ENCODE results near the gene C16orf74.

Gene C16orf74

DNA sequence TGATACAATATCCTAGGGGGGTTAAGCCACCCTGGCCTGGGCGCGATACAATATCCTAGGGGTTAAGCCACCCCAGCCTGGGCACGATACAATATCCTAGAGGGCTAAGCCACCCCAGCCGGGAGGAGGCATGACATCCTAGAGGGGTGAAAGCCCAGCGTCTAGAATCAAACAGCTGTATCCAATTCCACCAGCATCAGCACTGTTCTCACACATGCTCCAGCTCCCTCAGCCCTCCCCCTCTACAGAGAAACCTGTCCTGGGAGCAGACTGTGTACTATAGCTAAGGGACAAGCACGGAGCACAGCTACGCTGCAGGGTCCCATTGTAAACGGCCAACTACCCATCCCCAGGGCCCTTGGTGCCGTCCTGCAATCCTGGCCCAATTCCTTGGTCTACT is 68.4 kb downstream of the C16orf74 start:
- no peak overlapping the region for H3K4me3 ChIP-seq (ENCODE audit: low read depth, low read length)
- no peak overlapping the region for H3K9ac ChIP-seq (ENCODE audit: low read depth, low read length)
- no peaks in the 10 kb centered on the region for H3K27me3 ChIP-seq (ENCODE audit: control insufficient read depth, insufficient read depth, low read length)
- no peaks in the 10 kb centered on the region for H3K9me3 ChIP-seq (ENCODE audit: control insufficient read depth, insufficient read depth, low read length)
- H3K36me3 ChIP-seq (ENCODE audit: control insufficient read depth, insufficient read depth, low read length): peaks cover 29% of the 10 kb centered on the region
- H3K4me1 ChIP-seq (ENCODE audit: control insufficient read depth, insufficient read depth, low read length): no peaks in the 10 kb centered on the region

DNA sequence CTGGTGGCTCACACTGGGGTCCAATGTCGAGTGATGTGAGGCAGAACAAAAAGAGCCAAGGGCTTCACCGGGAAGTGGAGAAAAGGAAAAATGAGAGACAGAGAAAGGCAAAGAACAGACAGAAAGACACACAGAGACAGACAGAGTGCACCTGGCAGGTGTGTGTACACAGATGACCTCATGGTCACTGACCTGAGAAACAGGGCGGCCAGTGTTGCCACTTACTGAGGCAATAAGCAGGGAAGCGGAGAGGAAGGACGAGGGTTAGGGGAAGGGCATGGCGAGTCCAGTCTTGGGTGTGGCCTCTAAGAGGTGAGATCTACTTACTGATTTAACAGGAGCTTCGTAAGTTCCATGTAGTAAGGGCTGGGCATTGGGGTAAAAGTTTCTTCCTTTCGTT is 69.6 kb downstream of the C16orf74 start:
- Histone ChIP-seq H3K27me3 (ENCODE audit: control insufficient read depth, insufficient read depth, low read length) (no peaks in the 10 kb centered on the region), H3K4me1 (ENCODE audit: control insufficient read depth, insufficient read depth, low read length) (no peaks in the 10 kb centered on the region), H3K4me3 (ENCODE audit: low read depth, low read length) (no peak overlapping the region), H3K36me3 (ENCODE audit: control insufficient read depth, insufficient read depth, low read length) (peaks cover 36% of the 10 kb centered on the region), H3K9me3 (ENCODE audit: control insufficient read depth, insufficient read depth, low read length) (no peaks in the 10 kb centered on the region), H3K9ac (ENCODE audit: low read depth, low read length) (no peak overlapping the region)

DNA sequence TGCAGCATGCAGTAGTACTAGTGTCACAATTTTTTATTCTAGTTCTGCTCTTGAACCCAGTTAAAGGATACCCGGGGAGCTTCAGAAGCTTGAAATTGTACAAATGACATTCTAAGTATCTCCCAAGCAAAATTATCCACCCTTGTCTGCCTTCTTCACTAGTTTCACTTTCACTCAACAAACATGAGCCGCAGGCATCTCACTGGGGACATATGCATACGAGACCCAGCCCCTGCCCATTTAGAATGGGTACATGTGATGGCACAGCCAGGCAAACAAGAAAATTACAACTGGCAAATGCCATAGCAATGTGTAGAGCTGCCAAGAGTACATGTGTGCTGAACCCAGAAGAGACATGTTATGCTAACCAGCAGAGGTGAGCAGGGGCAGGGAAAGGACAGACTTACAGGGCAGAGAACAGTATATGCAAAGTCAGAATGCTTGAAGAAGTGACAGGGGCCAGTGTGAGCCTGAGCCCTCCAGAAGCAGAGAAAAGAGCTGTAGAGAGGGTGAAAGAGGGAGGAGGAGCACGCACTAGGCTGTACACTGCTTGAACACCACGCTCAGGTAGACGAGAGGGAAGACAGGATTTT is 70.4 kb downstream of the C16orf74 start:
- no peak overlapping the region for H3K9ac ChIP-seq (ENCODE audit: low read depth, low read length)
- no peaks in the 10 kb centered on the region for H3K4me1 ChIP-seq (ENCODE audit: control insufficient read depth, insufficient read depth, low read length)
- H3K36me3 ChIP-seq (ENCODE audit: control insufficient read depth, insufficient read depth, low read length): peaks cover 36% of the 10 kb centered on the region
- H3K9me3 ChIP-seq (ENCODE audit: control insufficient read depth, insufficient read depth, low read length): no peaks in the 10 kb centered on the region
- H3K4me3 ChIP-seq (ENCODE audit: low read depth, low read length): no peak overlapping the region
- no peaks in the 10 kb centered on the region for H3K27me3 ChIP-seq (ENCODE audit: control insufficient read depth, insufficient read depth, low read length)

DNA sequence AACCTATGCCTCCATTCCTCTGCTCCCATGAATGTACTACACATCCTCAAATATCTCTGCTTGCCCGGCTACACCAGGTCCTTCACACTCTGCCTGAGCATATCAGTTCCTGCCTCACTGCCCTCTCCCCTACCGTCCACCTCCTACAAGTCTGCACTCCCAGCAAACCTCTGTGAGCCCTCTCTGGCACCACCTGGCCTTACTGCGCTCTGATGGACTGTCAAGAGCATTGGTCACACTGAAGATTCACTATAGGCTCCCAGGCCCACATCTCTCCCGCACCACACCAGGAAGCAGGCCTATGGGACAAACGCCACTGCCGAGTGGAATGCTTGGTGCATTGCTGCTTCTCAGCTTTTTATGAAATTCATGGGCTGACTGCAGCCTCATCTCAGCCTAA is 71.0 kb downstream of the C16orf74 start:
- no peaks in the 10 kb centered on the region for H3K4me1 ChIP-seq (ENCODE audit: control insufficient read depth, insufficient read depth, low read length)
- H3K4me3 ChIP-seq (ENCODE audit: low read depth, low read length): no peak overlapping the region
- H3K27me3 ChIP-seq (ENCODE audit: control insufficient read depth, insufficient read depth, low read length): no peaks in the 10 kb centered on the region
- H3K9ac ChIP-seq (ENCODE audit: low read depth, low read length): no peak overlapping the region
- peaks cover 41% of the 10 kb centered on the region for H3K36me3 ChIP-seq (ENCODE audit: control insufficient read depth, insufficient read depth, low read length)
- no peaks in the 10 kb centered on the region for H3K9me3 ChIP-seq (ENCODE audit: control insufficient read depth, insufficient read depth, low read length)

DNA sequence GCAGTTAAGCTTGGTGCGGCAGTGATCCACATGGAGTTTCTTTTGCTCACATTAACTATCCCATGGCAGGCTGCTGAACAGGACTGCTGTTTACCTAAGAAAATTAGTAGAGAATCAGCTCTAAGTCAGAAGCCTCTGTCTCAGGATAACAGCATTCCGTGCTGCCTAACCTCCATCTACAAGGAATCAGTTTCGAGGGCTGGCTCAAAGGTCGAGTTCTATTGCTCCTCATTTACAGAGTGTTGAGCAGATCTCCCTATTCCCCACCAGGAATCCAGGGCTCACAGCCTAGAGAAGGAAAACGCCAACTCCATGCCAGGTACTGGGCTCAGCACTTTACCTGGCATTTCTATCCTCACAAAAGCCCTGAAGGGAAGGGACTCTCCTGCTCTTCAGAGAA is 72.1 kb downstream of the C16orf74 start:
- H3K4me1 ChIP-seq (ENCODE audit: control insufficient read depth, insufficient read depth, low read length): no peaks in the 10 kb centered on the region
- no peaks in the 10 kb centered on the region for H3K27me3 ChIP-seq (ENCODE audit: control insufficient read depth, insufficient read depth, low read length)
- no peak overlapping the region for H3K9ac ChIP-seq (ENCODE audit: low read depth, low read length)
- H3K4me3 ChIP-seq (ENCODE audit: low read depth, low read length): no peak overlapping the region
- H3K9me3 ChIP-seq (ENCODE audit: control insufficient read depth, insufficient read depth, low read length): no peaks in the 10 kb centered on the region
- H3K36me3 ChIP-seq (ENCODE audit: control insufficient read depth, insufficient read depth, low read length): peaks cover 48% of the 10 kb centered on the region

DNA sequence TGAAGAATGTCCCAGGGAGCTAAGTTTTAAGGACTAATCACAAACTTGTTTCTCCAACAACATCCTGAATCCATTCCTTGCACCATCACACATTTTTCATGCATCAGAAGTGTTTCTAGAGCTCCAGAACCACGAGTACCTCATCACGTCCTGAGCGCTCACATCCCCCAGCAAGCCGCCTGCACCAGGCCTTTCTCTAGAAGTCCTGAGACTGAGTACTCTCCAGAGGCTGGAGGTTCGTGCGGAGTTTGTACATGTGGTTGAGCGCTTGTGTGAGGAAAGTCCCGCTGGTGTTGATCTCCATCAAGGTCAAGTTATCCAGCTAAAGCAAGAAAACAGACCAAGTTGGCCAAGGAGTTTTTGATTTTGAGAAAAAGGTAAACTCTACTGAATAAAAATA is 72.9 kb downstream of the C16orf74 start:
- H3K4me3 ChIP-seq (ENCODE audit: low read depth, low read length): no peak overlapping the region
- no peaks in the 10 kb centered on the region for H3K9me3 ChIP-seq (ENCODE audit: control insufficient read depth, insufficient read depth, low read length)
- peaks cover 48% of the 10 kb centered on the region for H3K36me3 ChIP-seq (ENCODE audit: control insufficient read depth, insufficient read depth, low read length)
- H3K27me3 ChIP-seq (ENCODE audit: control insufficient read depth, insufficient read depth, low read length): no peaks in the 10 kb centered on the region
- no peaks in the 10 kb centered on the region for H3K4me1 ChIP-seq (ENCODE audit: control insufficient read depth, insufficient read depth, low read length)
- H3K9ac ChIP-seq (ENCODE audit: low read depth, low read length): no peak overlapping the region

DNA sequence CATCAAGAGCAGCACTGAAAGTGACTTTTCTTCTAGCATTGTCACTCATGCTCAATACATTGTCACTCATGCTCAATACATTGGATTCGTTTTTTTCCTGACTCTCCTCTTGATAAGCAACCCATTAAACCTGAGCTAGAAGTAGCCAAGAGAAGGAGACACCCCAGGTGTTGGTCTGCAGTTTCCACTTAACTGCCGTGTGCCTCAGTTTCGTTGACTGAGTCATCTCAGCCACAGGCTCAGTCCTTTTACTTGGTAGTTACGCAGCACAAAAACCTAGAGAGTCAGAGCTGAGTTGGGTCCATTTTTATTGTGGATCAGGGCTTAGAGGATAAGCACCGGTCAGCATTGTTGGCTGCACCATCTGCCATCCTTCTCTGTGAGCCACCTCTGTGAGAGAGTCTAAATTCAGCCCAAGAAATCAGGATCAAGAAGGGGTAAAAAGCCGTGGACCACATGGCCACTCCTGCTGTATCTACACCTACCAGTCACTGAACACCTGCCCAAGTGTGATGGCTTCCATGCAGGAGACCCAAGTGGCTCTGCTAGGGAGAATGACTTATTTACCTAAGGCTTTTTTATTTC is 73.4 kb downstream of the C16orf74 start:
- H3K27me3 ChIP-seq (ENCODE audit: control insufficient read depth, insufficient read depth, low read length): no peaks in the 10 kb centered on the region
- H3K9me3 ChIP-seq (ENCODE audit: control insufficient read depth, insufficient read depth, low read length): no peaks in the 10 kb centered on the region
- H3K36me3 ChIP-seq (ENCODE audit: control insufficient read depth, insufficient read depth, low read length): peaks cover 48% of the 10 kb centered on the region
- H3K4me1 ChIP-seq (ENCODE audit: control insufficient read depth, insufficient read depth, low read length): no peaks in the 10 kb centered on the region
- H3K4me3 ChIP-seq (ENCODE audit: low read depth, low read length): no peak overlapping the region
- H3K9ac ChIP-seq (ENCODE audit: low read depth, low read length): no peak overlapping the region

DNA sequence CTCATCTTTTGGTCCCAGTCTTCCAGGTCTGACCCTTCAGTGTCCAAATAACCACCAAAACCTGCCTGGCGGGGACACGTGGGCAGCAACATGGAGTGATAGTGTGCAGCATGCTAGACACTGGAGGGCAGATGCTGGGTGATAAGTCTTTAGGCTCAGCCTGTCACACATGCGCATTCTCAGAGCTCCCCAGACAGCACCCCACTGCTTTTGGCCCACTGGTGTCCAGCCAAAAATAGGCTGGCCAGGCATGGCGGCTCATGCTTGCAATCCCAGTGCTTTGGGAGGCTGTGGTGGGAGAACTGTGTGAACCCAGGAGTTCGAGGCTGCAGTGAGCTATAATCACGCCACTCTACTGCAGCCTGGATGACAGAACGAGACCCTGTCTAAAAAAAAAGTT is 74.4 kb downstream of the C16orf74 start:
- H3K9ac ChIP-seq (ENCODE audit: low read depth, low read length): no peak overlapping the region
- no peaks in the 10 kb centered on the region for H3K4me1 ChIP-seq (ENCODE audit: control insufficient read depth, insufficient read depth, low read length)
- H3K9me3 ChIP-seq (ENCODE audit: control insufficient read depth, insufficient read depth, low read length): no peaks in the 10 kb centered on the region
- no peaks in the 10 kb centered on the region for H3K27me3 ChIP-seq (ENCODE audit: control insufficient read depth, insufficient read depth, low read length)
- no peak overlapping the region for H3K4me3 ChIP-seq (ENCODE audit: low read depth, low read length)
- peaks cover 56% of the 10 kb centered on the region for H3K36me3 ChIP-seq (ENCODE audit: control insufficient read depth, insufficient read depth, low read length)

DNA sequence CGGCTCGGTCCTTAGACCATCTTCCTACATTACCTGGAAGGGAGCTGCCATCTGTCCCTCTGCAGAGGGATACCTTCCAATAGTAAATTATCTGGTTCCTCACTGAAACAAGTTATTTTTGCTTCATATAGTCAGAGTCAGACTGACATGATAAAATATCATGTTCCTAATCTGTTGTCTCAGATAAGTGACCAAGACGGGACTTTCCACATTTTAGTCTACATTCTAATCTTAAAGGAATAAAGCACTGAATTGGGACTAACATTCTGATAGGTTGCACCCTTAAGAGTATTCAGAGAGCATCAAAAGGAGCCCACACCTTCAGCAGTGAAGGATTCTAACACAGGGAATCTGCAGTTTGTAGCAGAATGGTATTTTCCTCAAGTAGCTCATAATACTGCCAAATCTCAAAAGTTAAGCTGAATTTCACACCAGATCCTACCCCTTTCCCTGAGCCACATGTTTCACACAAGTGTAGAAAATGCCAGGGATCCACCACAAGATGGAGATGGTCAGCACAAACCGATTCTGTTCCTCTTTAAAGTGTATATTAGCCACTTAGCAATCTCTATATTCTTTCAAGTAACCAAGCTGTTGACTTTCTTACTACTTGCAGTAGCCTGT is 75.5 kb downstream of the C16orf74 start:
- Histone ChIP-seq H3K4me1 (ENCODE audit: control insufficient read depth, insufficient read depth, low read length) (no peaks in the 10 kb centered on the region), H3K9ac (ENCODE audit: low read depth, low read length) (no peak overlapping the region), H3K4me3 (ENCODE audit: low read depth, low read length) (no peak overlapping the region), H3K27me3 (ENCODE audit: control insufficient read depth, insufficient read depth, low read length) (no peaks in the 10 kb centered on the region), H3K9me3 (ENCODE audit: control insufficient read depth, insufficient read depth, low read length) (no peaks in the 10 kb centered on the region), H3K36me3 (ENCODE audit: control insufficient read depth, insufficient read depth, low read length) (peaks cover 52% of the 10 kb centered on the region)

DNA sequence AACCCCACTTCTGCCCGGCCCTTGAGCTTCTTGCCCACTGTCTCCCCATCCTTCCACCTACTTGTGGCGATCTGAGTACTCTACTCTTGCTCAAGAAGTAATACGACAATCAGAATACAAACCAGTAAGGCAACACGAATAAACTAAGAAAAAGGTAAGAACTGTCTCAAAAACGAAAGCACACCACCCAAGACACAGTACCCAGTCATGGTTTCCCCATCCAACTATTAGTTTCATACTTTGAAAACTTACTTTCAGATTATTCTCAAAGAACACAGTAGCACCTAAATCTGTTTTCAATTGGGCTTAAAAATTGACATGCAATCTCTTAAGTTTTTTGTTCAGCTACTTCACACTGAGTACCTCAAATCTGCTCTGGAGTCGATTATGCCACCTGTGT is 76.1 kb downstream of the C16orf74 start:
- Histone ChIP-seq H3K9me3 (ENCODE audit: control insufficient read depth, insufficient read depth, low read length) (no peaks in the 10 kb centered on the region), H3K9ac (ENCODE audit: low read depth, low read length) (no peak overlapping the region), H3K27me3 (ENCODE audit: control insufficient read depth, insufficient read depth, low read length) (no peaks in the 10 kb centered on the region), H3K36me3 (ENCODE audit: control insufficient read depth, insufficient read depth, low read length) (peaks cover 48% of the 10 kb centered on the region), H3K4me3 (ENCODE audit: low read depth, low read length) (no peak overlapping the region), H3K4me1 (ENCODE audit: control insufficient read depth, insufficient read depth, low read length) (no peaks in the 10 kb centered on the region)

DNA sequence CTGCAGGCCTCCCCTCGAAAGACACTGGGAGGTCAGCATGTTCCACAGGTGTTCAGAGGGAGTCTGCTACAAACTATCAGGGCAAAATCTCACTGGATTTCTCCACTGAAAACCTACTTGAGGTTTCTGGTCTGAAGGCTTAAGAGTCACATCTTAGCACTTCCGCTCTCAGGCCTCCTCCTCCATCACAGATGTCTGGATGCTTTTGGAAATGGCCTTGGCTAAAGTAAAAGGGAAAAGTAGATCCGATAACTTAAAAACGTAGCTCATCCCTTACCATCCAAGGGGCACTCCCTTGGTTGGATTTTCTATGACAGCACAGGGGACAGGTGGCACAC is 76.5 kb downstream of the C16orf74 start:
- no peaks in the 10 kb centered on the region for H3K4me1 ChIP-seq (ENCODE audit: control insufficient read depth, insufficient read depth, low read length)
- no peaks in the 10 kb centered on the region for H3K27me3 ChIP-seq (ENCODE audit: control insufficient read depth, insufficient read depth, low read length)
- peaks cover 48% of the 10 kb centered on the region for H3K36me3 ChIP-seq (ENCODE audit: control insufficient read depth, insufficient read depth, low read length)
- H3K9ac ChIP-seq (ENCODE audit: low read depth, low read length): no peak overlapping the region
- no peaks in the 10 kb centered on the region for H3K9me3 ChIP-seq (ENCODE audit: control insufficient read depth, insufficient read depth, low read length)
- H3K4me3 ChIP-seq (ENCODE audit: low read depth, low read length): no peak overlapping the region

Measured in iPS-15b (cell line).